BE2C (cell line): Measurements from ENCODE around the gene MT1M.
"Not testable (repeated sequence)": the region's sequence is repeated elsewhere in the genome, so short reads cannot be mapped to it uniquely, and the experiment has no call there.

Experiments
- DNase-seq: peaks from one replicate; pipeline ENCODE4 v3.0.0-alpha.2; 2020
- H3K27me3 ChIP-seq: fragments of 250-450 bp; sonication (Bioruptor Pico); 2 replicates; pipeline ENCODE4 v1.5.1; 2020; ENCODE audit warnings: mild to moderate bottlenecking
- H3K36me3 ChIP-seq: fragments of 250-450 bp; sonication (Bioruptor Pico); 2 replicates; pipeline ENCODE4 v1.5.1; 2020; ENCODE audit warnings: mild to moderate bottlenecking
- H3K4me1 ChIP-seq: fragments of 250-450 bp; sonication (Bioruptor Pico); 2 replicates; pipeline ENCODE4 v1.5.1; 2020
- H3K4me3 ChIP-seq: 2 replicates; pipeline ENCODE4 v1.5.1; 2011; ENCODE audit warnings: low read depth, low read length
- H3K9me3 ChIP-seq: fragments of 250-450 bp; sonication (Bioruptor Pico); 2 replicates; pipeline ENCODE4 v1.5.1; 2020
- CTCF ChIP-seq: IDR thresholded peaks from 2 replicates; pipeline ENCODE4 v1.5.1; 2012; ENCODE audit warnings: mild to moderate bottlenecking, low read depth, low read length

Gene MT1M

DNA sequence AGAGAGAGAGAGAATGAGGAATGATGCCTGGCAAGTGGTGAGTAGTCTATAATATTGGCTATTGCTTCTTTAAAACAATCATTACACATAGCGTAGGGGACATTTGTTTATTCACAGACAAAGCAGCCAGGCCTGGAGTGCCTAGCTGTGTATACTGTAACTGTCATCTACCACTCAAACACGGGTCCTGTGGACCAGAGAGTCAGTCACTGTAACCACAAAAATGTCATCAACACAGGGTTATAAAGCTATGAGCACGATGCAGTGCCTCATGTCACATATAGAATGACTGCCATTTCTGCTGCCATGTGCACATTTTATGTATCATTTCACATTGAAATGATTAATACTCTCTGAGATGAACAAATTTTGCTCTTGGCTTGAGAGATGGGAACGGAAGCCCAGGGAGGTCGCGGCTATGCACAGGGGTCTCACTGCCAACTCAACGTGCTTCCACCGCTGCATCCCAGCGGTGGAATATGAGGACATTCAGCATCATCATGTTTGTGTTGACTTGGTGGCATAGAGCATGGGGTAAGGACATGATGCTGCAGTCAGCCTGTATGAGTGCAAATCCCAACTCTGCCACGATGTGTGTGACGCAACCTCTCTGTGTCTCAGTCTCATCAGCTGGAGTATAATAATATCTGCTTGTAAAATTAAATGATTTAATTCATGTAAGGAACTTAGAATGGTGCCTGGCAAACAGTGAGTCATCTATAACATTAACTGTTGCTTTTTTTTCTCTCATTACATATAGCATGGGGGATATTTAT is 40.5 kb downstream of the MT1M start:
- no peaks in the 10 kb centered on the region for H3K4me1 ChIP-seq
- no peak for TF ChIP-seq CTCF
- H3K27me3 ChIP-seq: peaks cover 50% of the 10 kb centered on the region
- no peak overlapping the region for H3K4me3 ChIP-seq
- no peaks in the 10 kb centered on the region for H3K9me3 ChIP-seq
- no peak for DNase-seq
- H3K36me3 ChIP-seq: no peaks in the 10 kb centered on the region

DNA sequence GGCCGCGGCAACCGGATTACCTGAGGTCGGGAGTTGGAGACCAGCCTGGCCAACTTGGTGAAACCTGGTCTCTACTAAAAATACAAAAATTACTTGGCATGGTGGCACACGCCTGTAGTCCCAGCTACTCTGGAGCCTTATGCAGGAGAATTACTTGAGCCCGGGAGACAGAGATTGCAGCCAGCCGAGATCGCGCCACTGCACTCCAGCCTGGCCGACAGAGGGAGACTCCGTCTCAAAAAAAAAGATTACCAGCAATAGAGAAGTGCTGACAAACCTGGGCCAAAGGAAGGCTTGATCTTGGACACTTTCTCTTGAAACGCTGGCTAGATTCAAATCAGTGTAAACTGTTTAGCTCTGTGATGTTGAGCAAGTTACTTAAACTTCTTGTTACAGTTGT is 41.5 kb downstream of the MT1M start:
- no peak overlapping the region for H3K4me3 ChIP-seq
- no peaks in the 10 kb centered on the region for H3K9me3 ChIP-seq
- DNase-seq: no peak
- H3K36me3 ChIP-seq: no peaks in the 10 kb centered on the region
- H3K27me3 ChIP-seq: peaks cover 40% of the 10 kb centered on the region
- no peaks in the 10 kb centered on the region for H3K4me1 ChIP-seq
- TF ChIP-seq CTCF: peak; percentile 60

DNA sequence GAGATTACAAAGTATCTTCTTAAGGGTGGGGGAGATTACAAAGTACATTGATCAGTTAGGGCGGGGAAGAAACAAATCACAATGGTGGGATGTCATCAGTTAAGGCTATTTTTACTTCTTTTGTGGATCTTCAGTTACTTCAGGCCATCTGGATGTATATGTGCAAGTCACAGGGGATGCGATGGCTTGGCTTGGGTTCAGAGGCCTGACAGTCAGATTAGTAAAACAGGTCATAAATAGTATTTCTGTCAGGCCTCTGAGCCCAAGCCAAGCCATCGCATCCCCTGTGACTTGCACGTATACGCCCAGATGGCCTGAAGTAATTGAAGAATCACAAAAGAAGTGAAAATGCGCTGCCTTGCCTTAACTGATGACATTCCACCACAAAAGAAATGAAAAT is 42.1 kb downstream of the MT1M start:
- not testable (repeated sequence) for H3K4me1 ChIP-seq, H3K9me3 ChIP-seq, DNase-seq, H3K36me3 ChIP-seq, H3K4me3 ChIP-seq
- H3K27me3 ChIP-seq: peaks cover 33% of the 10 kb centered on the region

- H3K36me3 ChIP-seq: no peaks in the 10 kb centered on the region
- TF ChIP-seq CTCF: no peak
- DNase-seq: no peak
- H3K9me3 ChIP-seq: no peaks in the 10 kb centered on the region
- no peak overlapping the region for H3K4me3 ChIP-seq
- H3K4me1 ChIP-seq: no peaks in the 10 kb centered on the region
- H3K27me3 ChIP-seq: peaks cover 22% of the 10 kb centered on the region
Observed at GRCh38 chr16:56675685-56676210, 43.3 kb downstream of the MT1M start.

GRCh38 chr16:56677474-56677873 is 45.0 kb downstream of the MT1M start:
- Histone ChIP-seq H3K27me3 (peaks cover 7% of the 10 kb centered on the region; the same call in 1 of the 2 replicates), H3K4me1 (no peaks in the 10 kb centered on the region), H3K4me3 (no peak overlapping the region), H3K9me3 (no peaks in the 10 kb centered on the region), H3K36me3 (no peaks in the 10 kb centered on the region)
- TF ChIP-seq CTCF: no peak
- DNase-seq: no peak

GRCh38 chr16:56679078-56679730 is 46.7 kb downstream of the MT1M start:
- H3K4me1 ChIP-seq: no peaks in the 10 kb centered on the region
- no peak for TF ChIP-seq CTCF
- no peak for DNase-seq
- H3K36me3 ChIP-seq: no peaks in the 10 kb centered on the region
- H3K9me3 ChIP-seq: no peaks in the 10 kb centered on the region
- H3K27me3 ChIP-seq: no peaks in the 10 kb centered on the region
- no peak overlapping the region for H3K4me3 ChIP-seq
